GM12874 (cell line): ENCODE data around the gene RASL10B.

Experiments used
- TF ChIP-seq, protein P1 (sequence below): IDR thresholded peaks from 2 replicates; pipeline ENCODE4 v1.5.1; 2011; ENCODE audit warnings: low read depth, mild to moderate bottlenecking, control low read depth, low read length, moderate library complexity; ENCODE audit not compliant: insufficient read depth

The RASL10B gene

DNA sequence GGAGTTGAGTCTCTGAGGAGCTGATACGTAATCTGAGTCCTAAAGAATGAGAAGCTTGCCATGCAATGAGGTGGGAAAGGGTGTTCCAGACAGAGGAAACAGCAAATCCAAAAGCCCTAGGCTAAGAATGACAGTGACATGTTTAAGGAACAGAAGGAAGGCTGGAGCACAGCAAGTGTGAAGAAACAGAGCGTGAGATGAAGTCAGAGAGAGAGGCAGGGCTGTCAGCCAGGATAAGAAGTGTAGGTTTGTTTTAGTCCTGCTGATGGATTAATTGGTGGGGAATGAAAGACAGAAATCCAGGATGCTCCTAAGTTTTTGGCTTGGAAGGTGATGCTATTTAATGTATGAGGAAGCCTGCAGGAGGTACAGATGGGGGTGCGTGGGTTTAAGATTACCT lies 49.5 kb downstream of the RASL10B start:
- TF ChIP-seq, protein P1, sequence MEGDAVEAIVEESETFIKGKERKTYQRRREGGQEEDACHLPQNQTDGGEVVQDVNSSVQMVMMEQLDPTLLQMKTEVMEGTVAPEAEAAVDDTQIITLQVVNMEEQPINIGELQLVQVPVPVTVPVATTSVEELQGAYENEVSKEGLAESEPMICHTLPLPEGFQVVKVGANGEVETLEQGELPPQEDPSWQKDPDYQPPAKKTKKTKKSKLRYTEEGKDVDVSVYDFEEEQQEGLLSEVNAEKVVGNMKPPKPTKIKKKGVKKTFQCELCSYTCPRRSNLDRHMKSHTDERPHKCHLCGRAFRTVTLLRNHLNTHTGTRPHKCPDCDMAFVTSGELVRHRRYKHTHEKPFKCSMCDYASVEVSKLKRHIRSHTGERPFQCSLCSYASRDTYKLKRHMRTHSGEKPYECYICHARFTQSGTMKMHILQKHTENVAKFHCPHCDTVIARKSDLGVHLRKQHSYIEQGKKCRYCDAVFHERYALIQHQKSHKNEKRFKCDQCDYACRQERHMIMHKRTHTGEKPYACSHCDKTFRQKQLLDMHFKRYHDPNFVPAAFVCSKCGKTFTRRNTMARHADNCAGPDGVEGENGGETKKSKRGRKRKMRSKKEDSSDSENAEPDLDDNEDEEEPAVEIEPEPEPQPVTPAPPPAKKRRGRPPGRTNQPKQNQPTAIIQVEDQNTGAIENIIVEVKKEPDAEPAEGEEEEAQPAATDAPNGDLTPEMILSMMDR = no peak

DNA sequence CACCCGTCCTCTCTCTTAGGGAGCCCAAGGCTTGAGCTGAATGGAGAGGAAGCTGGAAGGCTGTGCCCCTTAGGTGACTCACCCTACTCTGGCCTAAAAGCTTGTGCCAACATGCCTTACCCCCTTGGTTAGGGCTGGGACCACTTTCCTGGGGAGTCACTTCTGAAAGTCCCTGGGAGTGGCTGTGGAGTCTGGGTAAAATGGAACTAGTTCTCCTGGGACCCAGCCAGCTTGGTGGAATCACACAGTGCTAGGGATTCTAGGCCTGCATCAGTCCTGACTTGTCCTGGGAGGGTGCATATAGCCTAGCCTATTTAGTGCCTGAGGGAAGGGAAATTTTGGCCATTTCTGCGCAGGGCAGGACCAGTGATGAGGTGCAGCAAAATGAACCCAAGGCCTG lies 53.5 kb downstream of the RASL10B start:
- TF ChIP-seq, protein P1 = no peak

DNA sequence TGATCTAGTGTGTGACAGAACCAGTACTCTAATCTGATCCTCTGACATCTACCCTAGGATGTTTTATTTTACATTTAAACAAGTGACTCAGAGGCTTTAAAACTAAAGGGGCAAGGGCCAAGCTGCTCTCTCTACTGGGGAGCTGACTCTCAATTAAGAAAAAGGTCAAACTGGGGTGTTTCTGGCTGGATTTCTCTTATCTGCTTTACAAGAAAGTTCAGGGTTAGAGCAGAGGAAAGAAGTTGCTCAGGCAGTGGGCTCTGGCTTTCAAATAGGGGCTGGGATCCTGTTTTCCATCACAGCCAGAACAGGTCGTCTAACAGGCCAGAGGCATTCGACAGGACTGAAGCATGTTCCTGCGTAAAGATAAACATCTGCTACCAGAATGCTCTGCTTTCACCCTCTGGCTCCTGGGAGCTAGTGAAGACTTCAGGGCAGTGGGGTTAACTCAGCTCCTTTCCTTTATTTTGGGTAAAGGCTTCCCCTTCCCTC lies 55.5 kb downstream of the RASL10B start:
- TF ChIP-seq, protein P1 = no peak

DNA sequence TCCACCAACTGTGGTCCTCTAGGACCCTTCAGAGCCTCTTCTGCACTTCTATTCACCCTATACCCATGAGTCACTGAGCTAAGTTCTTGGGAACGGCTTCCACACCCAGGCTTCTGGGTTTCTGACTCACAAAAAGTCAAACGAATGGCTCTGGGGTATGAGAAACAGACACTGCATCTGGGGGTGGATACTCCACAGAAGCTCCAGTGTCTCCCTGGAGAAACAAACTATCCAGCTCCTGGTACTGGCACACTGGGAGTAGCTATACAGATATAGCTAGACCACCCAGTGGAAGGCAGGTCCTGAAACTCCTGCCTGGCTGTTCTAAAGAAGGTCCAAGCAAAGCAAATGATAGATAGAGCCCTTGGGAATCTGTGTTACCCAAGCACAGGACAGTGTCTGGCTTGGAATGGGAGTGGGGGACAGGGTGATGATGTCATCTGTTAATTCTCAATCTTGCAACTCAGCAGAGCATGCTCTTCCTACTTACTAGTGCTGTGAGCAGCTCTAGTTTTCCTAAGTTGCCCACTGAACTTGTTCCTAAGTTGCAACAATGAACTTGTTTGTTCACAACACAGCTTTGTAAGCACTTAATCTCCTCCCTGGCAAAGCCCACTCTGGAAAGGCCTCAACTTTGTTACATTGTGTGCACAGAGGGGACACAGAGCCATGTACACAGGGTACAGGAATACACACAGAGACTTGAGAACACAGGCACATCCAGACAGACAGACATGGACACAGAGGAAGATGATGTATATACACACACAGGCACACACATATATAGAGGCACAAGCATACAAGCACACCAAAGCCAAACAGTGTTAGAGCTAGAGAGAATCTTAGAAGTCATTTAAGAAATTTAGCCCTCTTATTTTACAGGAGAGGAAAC lies 57.3 kb downstream of the RASL10B start:
- TF ChIP-seq, protein P1 = no peak

DNA sequence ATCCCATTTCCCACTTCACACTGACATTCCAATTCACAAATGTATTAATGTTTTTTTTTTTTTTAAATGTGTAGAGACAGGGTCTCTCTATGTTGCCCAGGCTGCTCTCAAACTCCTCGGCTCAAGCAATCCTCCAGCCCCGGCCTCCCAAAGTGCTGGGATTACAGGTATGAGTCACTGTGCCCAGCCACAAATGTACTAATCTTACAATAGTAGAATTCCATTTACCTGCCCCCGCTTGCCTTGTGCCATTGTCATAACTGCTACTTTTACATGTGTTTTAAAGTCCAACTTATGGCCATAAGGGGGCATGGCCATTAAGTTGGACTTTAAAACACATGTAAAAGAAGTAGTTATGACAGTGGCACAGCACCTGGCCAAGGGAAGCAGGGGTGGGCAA lies 59.4 kb downstream of the RASL10B start:
- TF ChIP-seq, protein P1 = no peak

DNA sequence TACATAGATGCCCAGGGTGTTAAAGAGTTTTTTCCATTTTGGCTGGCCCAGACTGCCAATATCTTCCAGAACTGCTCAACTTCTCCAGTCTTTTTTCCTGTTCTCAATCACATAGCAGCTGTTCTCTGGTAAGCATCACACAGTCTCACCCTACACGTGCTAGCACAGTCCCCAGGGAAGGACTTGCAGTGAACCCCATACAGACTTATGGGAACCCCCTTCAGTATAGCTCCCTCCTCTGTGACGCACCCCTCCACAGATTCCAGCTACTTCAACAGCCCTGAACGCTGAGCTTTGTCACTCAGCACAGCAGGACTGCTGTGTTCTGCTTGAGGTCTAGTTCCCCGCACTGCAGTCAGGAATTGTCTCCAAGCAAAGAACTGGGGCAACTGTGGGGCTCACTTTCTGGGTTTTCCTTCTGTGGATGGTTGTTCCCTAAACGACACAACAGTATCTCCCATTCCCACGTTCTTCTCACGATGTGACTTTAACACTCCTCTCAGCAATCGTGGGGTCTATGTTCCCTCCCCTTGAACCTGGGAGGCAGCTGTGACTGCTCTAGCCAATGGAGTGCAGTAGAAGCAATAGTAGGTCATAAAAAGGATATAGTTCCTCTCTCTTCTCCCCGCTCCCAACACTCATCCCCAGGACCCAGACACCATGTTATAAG lies 60.4 kb downstream of the RASL10B start:
- TF ChIP-seq, protein P1 = no peak
